ENCODE results near the gene GPATCH8. TPM values are rescaled to one million over a fixed set of nuclear protein-coding genes. Genes with fewer than 3 reads are reported as not detected.

Gene GPATCH8
- total RNA-seq, 3 donors from 2014 or later (not counting 1 experiment from before 2014, with no cell fraction given): 104 to 111 (median 109) TPM

DNA sequence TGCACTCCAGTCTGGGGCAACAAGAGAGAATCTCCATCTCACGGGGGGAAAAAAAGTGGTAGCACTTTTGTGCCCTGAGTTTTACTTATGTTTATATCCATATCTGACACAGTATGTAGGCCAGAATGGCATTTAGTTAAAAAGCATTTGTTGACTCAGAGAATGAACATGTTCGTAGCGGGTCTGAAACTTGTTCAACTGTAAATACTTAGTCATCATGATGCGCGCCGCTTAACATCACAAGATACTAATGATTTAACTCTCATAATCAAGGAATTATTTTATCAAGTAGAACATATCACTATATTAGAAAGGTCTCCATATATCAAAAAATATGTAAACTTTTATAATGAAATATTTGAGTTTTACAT is 58.5 kb downstream of the GPATCH8 start:
- no peak for ATAC-seq
- Histone ChIP-seq H3K4me1 (ENCODE audit: control insufficient read depth, insufficient read depth, low read length) (peaks cover 22% of the 10 kb centered on the region), H3K27ac (ENCODE audit: low read length) (no peak overlapping the region), H3K9me3 (ENCODE audit: control insufficient read depth, insufficient read depth, low read length) (no peaks in the 10 kb centered on the region), H3K4me3 (ENCODE audit: low read length) (no peak overlapping the region), H3K36me3 (ENCODE audit: control insufficient read depth, insufficient read depth, low read length) (no peaks in the 10 kb centered on the region), H3K27me3 (ENCODE audit: control insufficient read depth, insufficient read depth, low read length) (no peaks in the 10 kb centered on the region)
- Mint-ChIP-seq H3K36me3 (no peaks in the 10 kb centered on the region), H3K9me3 (no peaks in the 10 kb centered on the region), H3K27ac (peak overlapping the region; percentile 66 to 82), H3K27me3 (ENCODE audit: low read depth in 2 of 2) (no peaks in the 10 kb centered on the region), H3K4me3 (no peak overlapping the region), H3K4me1 (peaks cover 32 to 45% of the 10 kb centered on the region in 2 donors)
- 95% methylated on average over 6 of the region's 6 CpGs for WGBS (ENCODE audit: insufficient coverage)
- no peak for DNase-seq
- TF ChIP-seq, protein P1, sequence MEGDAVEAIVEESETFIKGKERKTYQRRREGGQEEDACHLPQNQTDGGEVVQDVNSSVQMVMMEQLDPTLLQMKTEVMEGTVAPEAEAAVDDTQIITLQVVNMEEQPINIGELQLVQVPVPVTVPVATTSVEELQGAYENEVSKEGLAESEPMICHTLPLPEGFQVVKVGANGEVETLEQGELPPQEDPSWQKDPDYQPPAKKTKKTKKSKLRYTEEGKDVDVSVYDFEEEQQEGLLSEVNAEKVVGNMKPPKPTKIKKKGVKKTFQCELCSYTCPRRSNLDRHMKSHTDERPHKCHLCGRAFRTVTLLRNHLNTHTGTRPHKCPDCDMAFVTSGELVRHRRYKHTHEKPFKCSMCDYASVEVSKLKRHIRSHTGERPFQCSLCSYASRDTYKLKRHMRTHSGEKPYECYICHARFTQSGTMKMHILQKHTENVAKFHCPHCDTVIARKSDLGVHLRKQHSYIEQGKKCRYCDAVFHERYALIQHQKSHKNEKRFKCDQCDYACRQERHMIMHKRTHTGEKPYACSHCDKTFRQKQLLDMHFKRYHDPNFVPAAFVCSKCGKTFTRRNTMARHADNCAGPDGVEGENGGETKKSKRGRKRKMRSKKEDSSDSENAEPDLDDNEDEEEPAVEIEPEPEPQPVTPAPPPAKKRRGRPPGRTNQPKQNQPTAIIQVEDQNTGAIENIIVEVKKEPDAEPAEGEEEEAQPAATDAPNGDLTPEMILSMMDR (IDR thresholded peaks at IDR 0.05): no peak
- intact Hi-C loops (cut with micrococcal nuclease): no loop called here

DNA sequence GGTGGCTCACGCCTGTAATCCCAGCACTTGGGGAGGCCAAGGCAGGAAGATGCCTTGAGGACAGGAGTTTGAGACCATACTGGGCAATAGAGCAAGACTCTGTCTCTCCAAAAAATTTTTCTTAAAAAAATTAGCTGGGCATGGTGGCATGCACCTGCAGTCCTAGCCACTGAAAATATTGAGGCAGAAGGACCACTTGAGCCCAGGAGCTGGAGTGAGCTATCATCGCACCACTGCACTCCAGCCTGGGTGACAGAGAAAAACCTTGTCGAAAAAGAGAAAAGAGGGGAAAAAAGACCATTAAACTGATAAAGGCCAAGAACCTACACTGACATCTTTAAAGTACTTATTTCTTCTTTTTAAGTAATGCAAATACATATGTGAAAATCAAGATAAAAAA is 60.4 kb downstream of the GPATCH8 start:
- H3K4me1 ChIP-seq (ENCODE audit: control insufficient read depth, insufficient read depth, low read length): peaks cover 31% of the 10 kb centered on the region
- Mint-ChIP-seq H3K4me3 (no peak overlapping the region), H3K27me3 (ENCODE audit: low read depth in 2 of 2) (no peaks in the 10 kb centered on the region), H3K36me3 (no peaks in the 10 kb centered on the region), H3K9me3 (no peaks in the 10 kb centered on the region), H3K4me1 (peaks cover 48 to 54% of the 10 kb centered on the region in 2 donors), H3K27ac (no peak overlapping the region)
- H3K4me3 ChIP-seq (ENCODE audit: low read length): no peak overlapping the region
- H3K36me3 ChIP-seq (ENCODE audit: control insufficient read depth, insufficient read depth, low read length): no peaks in the 10 kb centered on the region
- 98% methylated on average over 3 of the region's 3 CpGs for WGBS (ENCODE audit: insufficient coverage)
- DNase-seq: no peak
- no peak overlapping the region for H3K27ac ChIP-seq (ENCODE audit: low read length)
- TF ChIP-seq, protein P1 (IDR thresholded peaks at IDR 0.05): no peak
- H3K9me3 ChIP-seq (ENCODE audit: control insufficient read depth, insufficient read depth, low read length): no peaks in the 10 kb centered on the region
- intact Hi-C loops (cut with micrococcal nuclease): no loop called here
- H3K27me3 ChIP-seq (ENCODE audit: control insufficient read depth, insufficient read depth, low read length): no peaks in the 10 kb centered on the region
- ATAC-seq: no peak

DNA sequence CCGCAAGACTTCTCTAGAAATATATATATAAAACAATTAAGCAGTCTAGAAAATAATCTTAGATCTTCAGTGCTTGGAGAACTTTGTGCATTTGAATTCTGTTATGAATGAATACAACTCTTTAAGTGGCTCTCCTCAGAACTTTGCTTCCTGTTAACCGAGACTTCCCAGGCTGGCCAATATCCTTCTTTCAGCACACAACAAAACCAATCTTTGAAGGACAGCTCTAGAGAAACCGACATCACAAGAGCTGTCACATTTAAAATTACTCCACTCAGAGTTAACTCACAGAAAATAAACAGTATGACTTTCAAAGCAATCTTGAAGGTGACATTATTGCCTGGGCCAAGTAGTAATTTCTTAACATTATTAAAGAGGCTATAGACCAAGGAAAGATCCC is 64.0 kb downstream of the GPATCH8 start:
- DNase-seq (no peak), ATAC-seq (peak; percentile 32 to 59 (median 35))
- Histone ChIP-seq H3K4me3 (ENCODE audit: low read length) (no peak overlapping the region), H3K27me3 (ENCODE audit: control insufficient read depth, insufficient read depth, low read length) (no peaks in the 10 kb centered on the region), H3K9me3 (ENCODE audit: control insufficient read depth, insufficient read depth, low read length) (no peaks in the 10 kb centered on the region), H3K36me3 (ENCODE audit: control insufficient read depth, insufficient read depth, low read length) (peaks cover 11% of the 10 kb centered on the region), H3K27ac (ENCODE audit: low read length) (peak overlapping the region; percentile 74), H3K4me1 (ENCODE audit: control insufficient read depth, insufficient read depth, low read length) (peaks cover 31% of the 10 kb centered on the region)
- no peaks in the 10 kb centered on the region for H3K27me3 Mint-ChIP-seq (ENCODE audit: low read depth in 2 of 2)
- TF ChIP-seq, protein P1 (IDR thresholded peaks at IDR 0.05): no peak
- intact Hi-C loops (cut with micrococcal nuclease): loop anchor here (5.0 kb wide), 3 partner anchors 37 to 63 kb away; partner anchors contain the start of gene GPATCH8
- peak overlapping the region; percentile 86 for H3K4me3 Mint-ChIP-seq
- peaks cover 2% of the 10 kb centered on the region for H3K36me3 Mint-ChIP-seq
- H3K27ac Mint-ChIP-seq: peak overlapping the region; percentile 93 to 95
- peaks cover 47 to 52% of the 10 kb centered on the region in 2 donors for H3K4me1 Mint-ChIP-seq
- no peaks in the 10 kb centered on the region for H3K9me3 Mint-ChIP-seq
- WGBS (ENCODE audit: insufficient coverage): 32% methylated on average over 2 of the region's 3 CpGs

DNA sequence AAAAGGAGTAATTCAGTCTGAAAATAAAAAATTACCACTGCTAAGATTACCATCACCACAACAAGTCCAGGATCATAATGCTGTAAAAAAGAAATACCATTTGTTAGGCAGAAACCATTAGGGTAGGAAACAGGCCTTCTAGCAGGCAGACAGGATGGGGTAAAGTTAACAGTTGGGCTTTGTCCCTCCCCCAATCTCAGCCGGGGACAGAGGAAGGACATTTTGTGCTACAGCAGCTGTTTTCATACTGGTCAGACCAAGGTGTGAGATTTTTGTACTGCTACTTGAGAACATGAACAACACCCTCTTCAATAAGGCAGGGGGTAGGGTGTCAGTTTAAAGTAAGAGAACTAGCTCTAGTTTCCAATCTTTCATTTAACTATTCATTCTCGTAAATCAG is 64.6 kb downstream of the GPATCH8 start:
- Histone ChIP-seq H3K9me3 (ENCODE audit: control insufficient read depth, insufficient read depth, low read length) (no peaks in the 10 kb centered on the region), H3K27ac (ENCODE audit: low read length) (peak overlapping the region; percentile 74), H3K4me1 (ENCODE audit: control insufficient read depth, insufficient read depth, low read length) (peaks cover 31% of the 10 kb centered on the region), H3K27me3 (ENCODE audit: control insufficient read depth, insufficient read depth, low read length) (no peaks in the 10 kb centered on the region), H3K36me3 (ENCODE audit: control insufficient read depth, insufficient read depth, low read length) (peaks cover 17% of the 10 kb centered on the region), H3K4me3 (ENCODE audit: low read length) (no peak overlapping the region)
- ATAC-seq (peak; percentile 93 to 97 (median 97)), DNase-seq (peak; percentile 34 to 41)
- Mint-ChIP-seq H3K4me3 (peak overlapping the region; percentile 86), H3K4me1 (peaks cover 48 to 53% of the 10 kb centered on the region in 2 donors), H3K36me3 (peaks cover 8% of the 10 kb centered on the region), H3K27me3 (ENCODE audit: low read depth in 2 of 2) (no peaks in the 10 kb centered on the region), H3K27ac (peak overlapping the region; percentile 93 to 95), H3K9me3 (no peaks in the 10 kb centered on the region)
- 25% methylated on average over 1 of the region's 2 CpGs for WGBS (ENCODE audit: insufficient coverage)
- intact Hi-C loops (cut with micrococcal nuclease): loop anchor here (5.0 kb wide), 3 partner anchors 36 to 64 kb away; partner anchors contain the start of gene GPATCH8
- TF ChIP-seq, protein P1 (IDR thresholded peaks at IDR 0.05): no peak

Data from natural killer cell (primary cell).